Activated CD4-positive, alpha-beta T cell treated with anti-CD3 and anti-CD28 coated beads for 1 hour (primary cell): Measurements from ENCODE around the gene CSF1.

Experiments
- DNase-seq: peaks from one replicate; pipeline ENCODE4 v3.0.0-alpha.2; 2020

The CSF1 gene

DNA sequence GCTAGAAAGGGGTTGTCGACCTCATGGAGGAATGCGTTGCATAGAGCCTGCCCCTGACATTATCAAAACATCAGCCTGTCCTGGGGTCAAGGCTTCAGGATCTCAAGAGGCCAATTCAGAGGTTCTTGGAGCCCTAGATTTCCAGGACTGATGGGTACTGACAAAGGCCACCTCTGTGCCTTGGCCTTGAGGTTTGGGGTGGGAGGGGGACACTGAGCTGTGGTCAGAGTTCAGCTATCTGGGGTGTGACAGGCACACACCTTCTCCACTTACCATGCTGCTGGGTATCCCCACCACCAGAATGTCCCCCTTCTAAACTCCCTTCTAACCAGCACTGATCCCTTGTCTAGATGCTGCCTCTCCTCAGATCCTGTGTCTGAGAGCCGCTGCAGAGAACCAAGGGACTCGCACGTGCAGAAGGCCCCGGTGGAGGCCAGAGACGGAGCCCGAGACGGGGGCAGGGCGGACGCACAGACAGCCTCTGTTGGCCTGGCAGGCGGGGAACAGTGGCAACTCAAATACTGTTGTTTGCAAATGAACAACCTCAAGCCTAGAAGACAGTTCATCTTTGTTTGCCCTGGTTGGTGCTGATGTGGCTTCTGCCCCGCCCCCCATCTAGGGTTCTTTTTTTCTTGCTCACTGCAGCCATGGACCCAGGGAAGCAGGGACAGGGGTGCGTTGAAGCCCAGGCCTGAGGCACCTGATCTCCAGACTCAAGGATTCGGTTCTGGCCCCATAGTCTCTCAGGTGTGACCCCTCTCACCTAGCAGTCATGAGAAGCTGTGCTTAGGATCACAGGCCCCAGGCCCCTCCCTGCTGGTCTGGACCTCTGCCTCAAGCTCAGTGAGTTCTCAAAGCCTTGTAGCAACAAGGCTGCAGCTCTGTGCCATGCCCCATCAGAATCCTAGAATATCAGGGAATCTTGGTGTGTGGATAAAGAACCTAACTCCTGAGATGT is 28.1 kb upstream of the CSF1 start:
- no peak for DNase-seq

DNA sequence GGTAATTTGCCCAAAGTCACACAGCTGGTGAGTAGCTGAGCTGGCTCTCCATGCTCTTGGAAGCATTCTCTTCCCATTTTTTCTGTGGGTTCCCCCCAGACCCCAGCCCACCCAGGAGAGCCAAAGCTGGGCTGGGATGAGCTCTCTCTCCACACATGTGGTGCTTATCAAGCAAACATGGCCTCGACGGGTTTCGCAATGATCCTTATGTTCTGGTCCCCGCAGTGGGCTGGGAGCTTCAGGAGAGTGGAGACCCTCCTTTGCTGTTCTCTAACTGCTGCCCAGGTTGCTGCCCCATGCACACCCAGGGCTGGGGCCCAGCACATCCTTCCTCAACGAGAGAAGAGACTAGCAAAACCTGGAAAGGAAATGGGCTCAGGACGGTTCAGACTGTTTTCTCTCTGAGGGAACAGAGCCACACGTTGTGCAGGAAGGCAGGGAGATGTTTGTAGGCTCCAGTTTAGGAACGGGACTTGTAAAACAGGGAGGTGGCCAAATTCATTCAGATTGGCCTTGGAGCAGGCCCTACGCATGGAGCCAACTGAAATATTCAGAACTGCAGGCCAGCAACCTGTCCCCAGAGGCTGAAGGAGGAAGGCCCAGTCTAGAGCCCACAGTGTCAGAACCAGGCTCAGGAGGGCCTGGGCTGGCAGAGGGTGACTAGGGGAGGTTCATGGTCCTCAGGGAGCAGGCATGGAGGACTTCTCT is 27.2 kb upstream of the CSF1 start:
- DNase-seq = no peak

DNA sequence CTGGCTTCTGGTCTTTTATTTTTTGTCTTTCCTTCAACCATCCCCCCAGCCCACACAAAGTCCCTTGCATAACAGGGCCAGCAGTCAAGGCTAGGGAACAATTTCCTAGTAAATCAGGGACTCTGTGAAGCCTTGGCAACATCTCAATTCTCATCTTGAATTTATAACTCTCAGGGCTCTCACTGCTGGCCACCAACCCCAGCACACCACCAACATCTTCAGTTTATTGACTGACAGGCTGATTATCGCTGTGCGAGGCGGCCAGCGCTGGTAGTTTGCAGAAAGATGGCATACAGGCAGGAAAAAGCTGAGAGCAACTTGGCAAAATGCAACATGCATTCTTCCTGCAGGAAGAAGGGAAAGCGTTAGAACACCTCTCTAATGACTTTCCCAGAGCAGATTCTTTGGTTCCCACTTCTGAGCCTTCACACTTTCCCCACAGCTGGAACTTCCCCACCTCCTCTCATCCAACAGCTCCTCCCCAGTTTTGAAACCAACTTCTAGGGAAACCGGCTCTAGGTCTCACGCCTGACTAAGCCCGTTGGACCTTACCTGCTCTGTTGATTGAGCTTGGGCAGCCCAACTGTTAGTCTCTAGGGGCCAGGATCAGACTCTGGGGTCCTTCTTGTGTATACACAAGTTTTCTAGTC is 26.3 kb upstream of the CSF1 start:
- DNase-seq = no peak

DNA sequence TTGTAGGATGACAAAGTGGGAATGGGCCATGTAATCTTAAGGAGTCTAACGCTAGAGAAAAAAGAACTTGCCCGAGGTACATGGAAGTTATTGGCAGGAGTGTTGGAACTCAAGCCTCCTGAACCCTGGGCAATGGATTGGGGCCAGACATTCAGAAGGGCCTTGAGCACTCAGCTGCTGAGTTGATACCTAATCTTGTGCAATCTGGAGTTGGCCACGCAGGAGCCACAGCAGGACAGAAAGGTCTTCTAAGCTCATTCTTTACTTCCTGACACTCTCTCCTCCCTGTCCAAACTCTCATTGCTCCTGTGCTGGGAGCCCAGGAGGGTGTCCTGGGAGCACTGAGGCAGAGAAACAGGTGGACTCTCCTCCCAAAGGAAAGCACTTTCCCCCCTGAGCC is 25.1 kb upstream of the CSF1 start:
- no peak for DNase-seq

DNA sequence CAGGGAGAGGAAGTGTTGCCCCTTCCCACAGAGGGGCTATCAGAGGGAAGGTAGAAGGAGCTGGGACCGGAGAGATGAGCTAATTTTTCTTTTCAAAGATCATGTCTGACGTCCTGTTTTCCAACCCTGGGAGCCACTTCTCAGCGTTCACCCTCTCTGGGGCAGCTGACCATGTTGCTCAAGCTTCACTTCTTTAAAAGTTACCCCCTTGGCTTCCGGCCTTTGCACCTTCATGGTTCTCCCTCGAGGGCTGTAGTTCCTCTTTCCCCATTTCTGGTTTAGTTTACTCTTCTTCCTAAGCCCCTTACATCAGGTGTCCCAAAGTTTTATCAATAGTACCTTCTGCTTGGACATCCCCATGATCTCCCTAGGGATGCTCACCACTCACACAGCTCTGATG is 23.8 kb upstream of the CSF1 start:
- no peak for DNase-seq

DNA sequence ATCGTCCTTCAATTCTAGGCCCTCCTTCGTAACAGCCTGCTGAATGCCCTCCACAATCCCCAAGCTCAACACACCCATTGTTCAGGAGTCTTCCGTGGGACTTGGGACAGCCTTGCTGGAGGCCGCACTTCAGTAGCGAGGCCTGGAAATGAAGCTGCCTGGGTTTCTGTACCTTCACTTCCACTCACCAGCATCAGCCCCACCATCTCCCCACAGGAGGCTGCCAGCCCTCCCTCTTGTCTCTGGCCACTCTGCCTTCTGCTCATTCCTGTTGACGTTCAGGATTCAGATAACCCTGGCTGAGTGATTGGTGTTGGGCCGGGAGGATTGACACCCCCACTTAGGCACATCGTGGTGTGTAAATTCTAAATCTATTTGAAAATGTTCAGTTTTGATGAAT is 23.4 kb upstream of the CSF1 start:
- no peak for DNase-seq

DNA sequence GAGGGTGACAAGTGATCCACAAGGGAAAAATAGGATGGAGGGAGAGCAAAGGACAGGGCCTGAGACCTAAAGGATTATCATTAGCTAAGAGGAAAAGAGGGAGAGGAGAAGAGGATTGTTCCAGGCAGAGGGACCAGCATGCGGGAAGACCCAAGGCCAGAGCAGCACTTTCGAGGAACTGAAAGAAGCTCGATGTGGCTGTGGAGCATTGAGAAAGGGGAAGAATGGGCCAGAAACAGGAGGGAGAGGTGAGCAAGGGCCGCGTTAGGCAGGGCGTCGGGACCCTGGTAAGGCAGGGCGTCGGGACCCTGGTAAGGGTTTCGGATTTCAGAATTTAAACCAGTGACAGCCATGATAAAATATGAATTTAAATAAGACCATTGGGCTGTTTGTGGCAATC is 22.8 kb upstream of the CSF1 start:
- DNase-seq = no peak

DNA sequence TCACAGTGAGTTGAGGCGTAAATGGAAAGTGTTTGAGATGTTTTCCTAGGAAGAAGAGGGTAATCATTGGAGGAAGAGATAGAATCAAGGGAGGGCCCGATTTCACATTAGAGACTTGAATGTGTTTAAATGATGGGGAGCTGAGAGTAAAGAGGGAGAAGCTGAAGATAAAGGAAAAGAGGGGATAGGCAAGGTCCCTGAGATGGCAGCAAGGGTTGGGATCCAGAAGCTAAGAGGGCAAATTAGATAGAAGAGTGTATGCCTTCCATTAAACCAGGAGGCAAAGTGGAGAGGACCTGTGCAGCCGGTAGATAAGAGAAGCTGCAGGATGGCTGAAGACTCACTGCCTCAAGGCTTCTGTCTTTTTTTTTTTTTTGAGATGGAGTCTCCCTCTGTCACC is 21.6 kb upstream of the CSF1 start:
- no peak for DNase-seq

DNA sequence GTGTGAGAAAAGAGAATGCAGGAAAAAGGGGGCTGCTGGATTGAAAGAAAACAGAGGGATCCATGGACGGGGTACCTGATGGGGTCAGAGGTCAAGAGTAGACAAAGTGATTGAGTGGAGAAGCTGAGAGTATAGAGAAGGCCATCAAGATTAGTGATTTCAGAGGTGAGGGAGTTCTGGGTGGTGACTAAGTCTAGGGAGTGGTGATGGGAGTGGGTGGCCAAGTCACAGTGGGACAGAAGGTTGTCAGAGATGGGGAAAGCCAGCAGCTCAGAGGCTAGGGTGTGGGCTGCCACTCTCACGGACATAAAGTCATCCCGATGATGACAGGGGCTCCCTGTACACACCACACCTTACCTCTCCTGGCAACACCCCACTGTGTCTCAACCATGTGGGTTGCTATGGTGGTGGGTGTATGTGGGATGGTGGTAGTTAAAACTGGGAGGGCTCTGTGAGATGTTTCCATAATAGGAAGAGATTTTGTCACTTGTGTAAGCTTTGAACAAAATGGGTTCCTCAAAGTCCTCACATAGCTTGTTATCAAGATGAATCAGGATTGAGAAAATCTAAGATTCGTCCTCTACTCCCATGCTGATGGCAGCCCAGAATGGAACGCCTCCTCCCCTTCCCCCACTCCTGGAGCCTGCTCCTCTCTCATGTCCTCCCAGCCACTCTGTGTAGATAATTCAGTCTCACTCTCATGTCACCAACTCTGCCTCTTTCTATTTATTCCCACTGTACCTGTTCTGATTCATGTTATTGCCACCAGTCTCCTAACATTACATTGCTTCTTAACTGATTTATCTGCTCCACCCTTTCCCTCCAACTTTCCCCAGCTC is 20.3 kb upstream of the CSF1 start:
- DNase-seq = no peak

DNA sequence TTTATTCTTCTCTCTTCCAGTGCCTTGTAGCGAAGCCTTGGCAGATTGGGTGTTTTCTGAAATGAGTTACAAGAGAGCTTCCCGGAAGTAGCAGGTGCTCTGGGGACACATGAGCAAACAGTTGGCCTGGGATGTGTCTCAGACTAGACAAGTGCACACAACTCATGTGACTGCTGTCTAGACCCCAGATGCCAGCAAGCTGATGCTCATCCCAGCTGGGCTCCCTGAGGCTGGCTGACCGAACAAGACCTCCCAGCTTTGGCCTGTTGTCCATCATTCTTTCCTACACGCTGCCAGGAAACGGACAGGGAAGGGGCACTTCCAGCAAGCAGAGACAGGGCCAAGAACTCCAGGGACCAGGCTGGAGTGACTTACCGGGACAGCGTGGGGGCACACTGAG is 18.7 kb upstream of the CSF1 start:
- no peak for DNase-seq

DNA sequence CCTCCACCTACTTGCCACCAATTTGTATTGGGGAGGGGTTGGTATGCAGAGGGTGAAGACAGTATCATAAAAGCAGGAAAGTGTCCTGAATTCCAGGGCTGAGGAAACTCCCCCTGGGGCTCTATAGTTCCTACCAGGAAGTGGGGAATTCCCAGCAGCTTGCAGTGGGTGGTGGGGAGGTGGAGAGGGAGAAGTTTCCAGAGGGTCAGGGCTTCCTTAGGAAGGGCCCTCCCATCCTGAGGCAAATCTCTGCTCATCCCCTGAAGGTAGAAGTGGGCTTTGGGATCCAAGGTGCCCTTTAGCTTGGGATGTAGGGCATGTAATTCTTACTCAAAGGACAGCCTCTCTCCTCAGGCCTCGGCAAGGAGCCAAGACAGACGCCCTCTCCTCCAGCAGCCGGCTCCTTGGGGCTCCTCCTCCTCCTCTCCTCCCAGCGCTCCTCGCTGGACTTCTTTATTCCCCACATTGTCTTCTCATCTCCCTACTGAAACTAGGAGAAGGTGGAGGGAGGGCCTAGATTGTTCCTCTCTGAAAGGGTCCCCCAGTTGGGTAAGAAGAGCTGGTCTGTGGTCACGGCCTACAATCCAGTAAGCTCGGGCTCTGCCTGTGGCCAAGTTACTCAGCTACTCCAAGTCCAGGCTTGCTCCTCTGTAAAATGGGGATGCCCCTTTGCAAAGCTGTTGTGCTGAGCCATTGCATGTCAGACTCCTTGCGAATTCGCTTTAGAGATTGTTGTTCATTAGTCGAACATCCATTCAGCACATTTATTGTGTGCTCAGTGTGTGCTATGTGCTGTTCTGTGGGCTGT is 17.9 kb upstream of the CSF1 start:
- no peak for DNase-seq

DNA sequence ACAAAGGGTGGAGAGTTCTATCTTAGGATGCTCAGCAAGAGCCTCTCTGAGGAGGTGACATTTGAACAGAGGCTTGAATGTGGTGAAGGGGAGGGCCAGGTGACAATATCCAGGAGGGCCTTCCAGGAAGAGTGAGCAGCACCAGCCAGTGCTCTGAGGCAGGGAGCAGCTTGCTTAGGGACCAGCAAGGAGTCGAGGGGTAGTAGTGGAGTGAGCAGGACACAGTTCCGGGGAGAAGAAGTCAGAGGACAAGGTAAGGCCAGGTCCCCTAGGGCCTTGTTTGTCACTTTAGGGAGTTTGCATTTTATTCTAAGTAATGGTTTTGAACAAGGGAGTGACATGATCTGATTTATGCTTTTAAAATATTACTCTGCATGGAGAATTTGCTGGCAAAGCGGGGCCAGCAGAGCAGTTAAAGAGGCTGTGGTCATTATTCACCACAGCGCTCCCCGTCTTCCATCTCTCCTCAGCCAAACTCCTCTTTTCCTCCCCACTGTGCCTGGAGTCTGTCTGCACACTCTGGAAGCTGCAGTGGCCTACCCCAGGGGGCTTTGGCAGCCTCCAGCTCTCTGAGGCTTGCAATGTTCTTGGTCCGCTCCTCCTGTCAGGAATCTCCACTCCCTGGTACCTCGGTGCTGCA is 17.0 kb upstream of the CSF1 start:
- DNase-seq = no peak

DNA sequence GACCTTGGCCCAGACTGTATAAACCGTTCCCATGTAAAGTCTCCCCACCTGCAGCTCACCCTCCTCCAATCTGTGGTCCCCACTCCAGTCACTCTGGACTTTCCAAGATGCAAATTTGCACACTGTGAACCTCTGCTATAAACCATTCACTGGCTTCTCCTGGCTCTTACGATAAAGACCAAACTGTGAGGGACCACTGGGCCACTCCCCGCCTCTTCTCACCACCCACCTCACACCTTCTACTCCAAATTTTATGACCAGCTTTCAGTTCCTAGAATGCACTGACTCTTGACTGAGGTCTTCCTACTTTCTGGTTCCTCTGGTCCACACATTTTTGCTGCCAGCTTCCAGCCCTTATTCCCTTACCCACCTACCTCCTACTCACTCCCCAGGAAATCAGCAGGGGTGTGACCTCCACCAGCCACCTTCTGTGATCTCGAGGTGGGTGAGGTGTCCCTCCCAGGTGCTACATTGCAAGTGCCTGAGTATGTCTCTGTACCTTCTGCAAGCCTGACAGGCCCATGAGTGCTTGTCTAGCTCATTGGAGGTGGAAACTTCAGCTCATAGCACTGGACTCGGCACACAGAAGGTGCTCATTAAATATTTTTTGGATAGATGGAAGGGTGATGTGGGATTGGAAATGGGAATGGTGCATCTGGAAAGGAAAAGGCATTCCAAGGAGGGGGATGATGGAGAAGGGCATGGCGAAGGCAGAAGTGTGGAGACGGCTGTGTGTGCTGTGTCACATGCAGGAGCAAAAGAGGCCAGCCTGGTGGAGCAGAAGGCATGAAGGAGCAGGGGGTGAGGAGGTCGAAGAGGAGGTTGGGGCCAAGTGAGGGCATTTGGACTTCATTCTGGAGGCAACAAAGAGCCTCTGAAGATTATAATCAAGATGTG is 15.6 kb upstream of the CSF1 start:
- DNase-seq = no peak

DNA sequence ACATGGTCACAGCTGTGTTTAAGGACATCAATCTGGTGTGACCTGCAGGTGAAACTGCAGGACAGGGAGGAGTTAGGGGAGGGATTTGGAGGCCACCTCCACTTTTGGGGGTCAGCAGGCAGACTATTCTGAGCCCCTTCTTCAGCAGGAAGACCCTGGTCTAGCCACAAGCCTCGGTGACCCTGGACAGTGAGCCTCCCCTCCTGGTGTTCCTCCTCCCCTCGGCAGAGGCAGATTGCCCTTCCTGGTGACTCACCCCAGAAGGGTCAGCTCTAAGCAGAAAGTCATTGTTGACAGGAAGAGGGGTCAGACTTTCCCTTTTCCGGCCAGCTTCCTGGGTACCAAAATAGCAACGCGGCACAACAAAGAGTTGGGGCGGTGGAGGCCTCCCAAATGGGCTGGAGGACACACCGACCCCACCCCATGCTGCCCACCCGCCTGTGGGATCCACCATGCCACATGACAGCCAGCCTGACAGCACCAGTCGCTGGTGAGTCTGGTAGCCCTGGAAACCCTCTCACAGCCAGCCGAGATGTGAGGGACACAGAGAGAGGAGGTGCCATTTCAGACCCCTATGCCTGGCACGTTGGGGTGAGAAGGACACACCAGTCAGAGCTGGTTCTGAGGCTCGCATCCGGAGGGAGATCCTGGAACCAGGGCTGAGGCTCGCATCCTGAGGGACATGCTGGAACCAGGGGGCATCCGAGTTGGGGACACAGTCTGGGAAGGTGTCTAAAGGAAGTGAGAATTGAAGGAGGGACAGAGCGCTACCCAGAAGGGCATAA is 14.7 kb upstream of the CSF1 start:
- no peak for DNase-seq

DNA sequence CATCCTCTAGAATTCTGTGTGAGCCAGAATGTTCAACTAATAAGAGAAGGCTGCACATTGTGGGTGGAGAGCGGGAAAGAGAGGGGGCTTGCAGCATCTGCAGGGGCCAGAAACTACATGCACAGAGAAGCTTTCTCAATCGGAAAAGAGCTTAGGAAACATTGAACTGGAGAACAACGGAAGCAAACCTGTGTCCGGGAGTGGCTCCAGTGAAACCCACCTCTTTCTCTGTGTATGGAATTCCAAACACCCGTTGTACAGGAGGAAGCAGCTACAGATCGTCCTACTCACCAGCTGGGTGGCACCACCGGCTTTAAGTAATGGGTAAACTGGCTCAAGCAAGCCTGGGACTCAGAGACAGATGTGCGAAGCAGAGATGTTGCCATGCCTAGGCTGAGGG is 14.0 kb upstream of the CSF1 start:
- no peak for DNase-seq

DNA sequence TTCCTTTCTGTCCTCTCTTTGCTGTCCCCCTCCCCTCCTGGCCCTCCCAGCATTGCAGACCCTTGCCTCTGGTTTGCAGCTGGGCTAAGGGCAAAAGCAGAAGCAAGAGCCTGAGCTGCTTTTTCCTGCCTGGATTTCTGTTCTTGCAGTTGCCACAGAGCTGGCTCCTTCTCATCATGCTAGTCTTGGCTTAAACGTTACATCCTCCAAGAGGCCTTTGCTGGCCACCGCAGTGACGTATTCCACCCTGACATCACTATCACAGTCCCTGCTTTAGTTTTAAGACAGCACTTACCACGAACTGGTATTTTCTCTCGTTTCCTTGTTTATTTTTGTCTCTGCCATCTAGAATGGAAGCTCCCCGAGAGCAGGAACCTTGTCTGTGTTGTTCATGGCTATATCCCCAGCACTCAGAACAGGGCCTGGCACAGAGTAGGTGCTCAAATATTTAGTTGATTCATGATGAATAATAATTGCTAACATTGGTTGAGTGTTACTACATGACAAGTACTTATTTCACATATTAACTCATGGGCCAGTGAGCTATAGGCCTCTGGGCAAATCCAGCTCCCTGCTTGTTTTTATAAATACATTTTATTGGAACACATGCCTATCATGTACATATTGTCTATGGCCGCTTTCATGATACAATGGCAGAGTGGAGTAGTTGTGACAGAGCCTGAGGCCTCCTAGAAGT is 13.2 kb upstream of the CSF1 start:
- no peak for DNase-seq

DNA sequence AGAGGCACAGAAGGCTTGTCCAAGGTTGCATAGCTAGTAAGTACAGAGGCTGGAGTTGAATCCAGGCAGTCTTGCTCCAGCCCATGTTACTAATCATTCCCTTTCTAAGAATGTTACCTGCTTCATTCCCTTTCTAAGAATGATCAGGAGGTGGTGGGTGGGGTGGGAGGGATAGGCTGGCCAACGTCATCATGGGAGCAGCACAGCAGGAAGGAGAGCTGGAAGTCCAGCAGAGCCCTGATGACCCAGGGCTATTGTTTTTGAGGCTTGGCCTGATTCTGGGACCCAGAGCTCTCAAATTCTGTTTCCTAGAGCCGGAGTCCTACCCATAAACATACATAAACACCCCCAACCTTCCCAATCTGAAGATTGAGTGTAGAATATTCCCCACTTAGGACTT is 11.8 kb upstream of the CSF1 start:
- no peak for DNase-seq

DNA sequence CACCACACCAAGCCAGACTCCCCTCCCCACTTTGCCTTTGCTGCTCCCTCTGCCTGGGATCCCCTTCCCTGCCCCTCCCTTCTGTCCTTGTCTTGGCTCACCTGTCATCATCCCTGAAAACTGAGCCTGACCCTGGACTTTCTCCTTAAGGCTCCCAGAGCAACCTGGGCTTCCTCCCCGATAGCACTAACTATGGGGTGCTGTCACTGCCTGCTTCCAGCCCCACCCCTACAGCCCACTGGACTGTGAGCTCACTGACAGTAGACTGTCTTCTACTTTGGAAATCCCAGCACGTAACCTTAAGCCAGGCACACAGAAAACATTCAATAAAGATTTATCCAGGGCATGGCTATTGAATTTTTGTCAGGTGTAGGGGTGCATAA is 9.5 kb upstream of the CSF1 start:
- DNase-seq = no peak

DNA sequence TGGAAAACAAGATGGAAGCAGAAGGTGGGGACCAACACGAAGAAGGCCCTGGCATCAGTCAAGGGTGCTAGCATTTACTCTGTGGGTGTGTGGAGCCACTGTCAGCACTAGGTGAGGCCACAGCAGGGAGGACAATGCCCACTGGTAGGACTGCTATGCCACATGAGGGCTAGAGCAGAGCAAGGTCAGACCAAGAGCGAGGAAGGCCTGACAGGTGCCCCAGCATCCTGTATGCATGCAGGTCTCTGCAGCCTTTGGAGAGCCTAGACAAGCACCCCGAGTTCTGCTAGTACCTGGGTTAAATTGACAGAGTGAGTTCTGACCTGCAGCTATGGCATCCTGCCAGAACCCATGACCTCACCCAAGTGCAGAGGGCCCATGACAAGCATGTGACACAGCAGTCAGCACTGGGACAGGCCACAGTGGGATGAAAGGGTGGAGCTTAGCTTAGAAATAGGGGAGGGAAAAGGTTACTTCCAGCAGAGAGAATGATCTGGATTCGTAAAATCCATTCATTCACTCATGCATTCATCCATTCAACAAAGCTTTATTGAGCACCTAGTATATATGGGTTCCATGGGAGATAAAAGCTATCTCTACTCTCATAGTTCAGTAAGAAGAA is 9.0 kb upstream of the CSF1 start:
- DNase-seq = no peak
